Endothelial cell of umbilical vein (primary cell): ENCODE measurements around the gene ZSCAN32. TPM values are rescaled to one million over a fixed set of nuclear protein-coding genes. Genes with fewer than 3 reads are reported as not detected.

Experiments used
- BruUV-seq: library from RNA; stranded (reverse); fragments of 400-500 nt; replicated peaks from 2 replicates; lab custom pipeline; 2021; lab: Mats Ljungman, UMichigan
- CTCF ChIA-PET: fragments of 300-600, 350-600 bp; sonication (Branson Sonifier 250); formaldehyde crosslinking; loops from one replicate; lab custom pipeline; 2021; ENCODE audit warnings: antibody characterized with exemption, inconsistent platforms; lab: Charles Lee
- POLR2A ChIA-PET: fragments of 300-600, 350-600 bp; sonication (Branson Sonifier 250); formaldehyde crosslinking; loops from one replicate; lab custom pipeline; 2021; ENCODE audit warnings: antibody characterized with exemption, inconsistent platforms; lab: Charles Lee
- DNase-seq: peaks from one replicate; pipeline ENCODE4 v3.0.0-alpha.2; 2011; ENCODE audit warnings: low read depth, low spot score
- FAIRE-seq: peaks from 2 replicates; lab custom pipeline; 2011; peaks lifted over from hg19 to GRCh38; lab: Jason Lieb, UNC
- H2AFZ ChIP-seq: 2 replicates; pipeline ENCODE4 v1.6.0; 2012; ENCODE audit warnings: low read depth, low read length, control low read depth, inconsistent platforms
- H3K27ac ChIP-seq: 2 replicates; pipeline ENCODE4 v1.5.1; 2011; ENCODE audit warnings: low read depth, mild to moderate bottlenecking, control low read depth, low read length, moderate library complexity; ENCODE audit not compliant: insufficient read depth
- H3K27me3 ChIP-seq, 2 experiments: 2 replicates each; pipeline versions ENCODE4 v1.6.0 to v1.6.1; 2011; ENCODE audit warnings: low read length in 2 of 2, mixed read lengths in 1 of 2; ENCODE audit not compliant: control insufficient read depth in 2 of 2, insufficient read depth in 2 of 2
- H3K36me3 ChIP-seq, 2 experiments: 2 replicates in 1 of 2; 3 replicates in 1 of 2; pipeline ENCODE4 v1.5.1; 2011; ENCODE audit warnings: low read length in 2 of 2, mild to moderate bottlenecking in 1 of 2, moderate library complexity in 1 of 2; ENCODE audit not compliant: control insufficient read depth in 2 of 2, insufficient read depth in 2 of 2; ENCODE audit errors: extremely low read depth in 1 of 2
- H3K4me1 ChIP-seq: 3 replicates; pipeline ENCODE4 v1.5.1; 2011; ENCODE audit warnings: mild to moderate bottlenecking, low read length; ENCODE audit not compliant: control insufficient read depth, insufficient read depth; ENCODE audit errors: extremely low read depth
- H3K4me2 ChIP-seq: 2 replicates; pipeline ENCODE4 v1.6.1; 2011; ENCODE audit warnings: low read length, control low read depth, mixed read lengths; ENCODE audit not compliant: insufficient read depth
- H3K4me3 ChIP-seq, 3 experiments: fragments of 200-600 bp in 1 of 3; sonication (generic), shearing (Covaris generic) in 1 of 3; replicated peaks in 1 of 3; 2 replicates each; pipeline ENCODE4 v1.5.1; 2011 to 2016; ENCODE audit warnings: control low read depth in 3 of 3, low read length in 3 of 3, mild to moderate bottlenecking in 2 of 3, inconsistent platforms in 1 of 3, low read depth in 1 of 3, moderate library complexity in 1 of 3; ENCODE audit not compliant: insufficient read depth in 1 of 3
- H3K79me2 ChIP-seq: 2 replicates; pipeline ENCODE4 v1.6.0; 2012; ENCODE audit warnings: low read length, inconsistent platforms; ENCODE audit not compliant: control insufficient read depth, insufficient read depth
- H3K9ac ChIP-seq: replicated peaks from 2 replicates; pipeline ENCODE3; 2011; ENCODE audit warnings: low read length, control low read depth; ENCODE audit not compliant: insufficient read depth; ENCODE audit errors: extremely low read depth
- H3K9me1 ChIP-seq: replicated peaks from 3 replicates; pipeline ENCODE4 v1.6.0; 2011; ENCODE audit warnings: mild to moderate bottlenecking, low read length; ENCODE audit not compliant: control insufficient read depth, insufficient read depth; ENCODE audit errors: extremely low read depth
- H3K9me3 ChIP-seq: replicated peaks from 2 replicates; pipeline ENCODE4 v1.5.1; 2012; ENCODE audit warnings: low read length, inconsistent platforms; ENCODE audit not compliant: control insufficient read depth, insufficient read depth
- H4K20me1 ChIP-seq: replicated peaks from 2 replicates; pipeline ENCODE3; 2011; ENCODE audit warnings: mild to moderate bottlenecking, low read length; ENCODE audit not compliant: control insufficient read depth, insufficient read depth; ENCODE audit errors: extremely low read depth
- CTCF ChIP-seq, 2 donors: IDR thresholded peaks; 1 replicate in 1 of 2; 2 replicates in 1 of 2; pipeline ENCODE4 v1.5.1; 2011; ENCODE audit warnings: low read length in 2 of 2, mild to moderate bottlenecking in 2 of 2, moderate library complexity in 2 of 2, control low read depth in 1 of 2, inconsistent platforms in 1 of 2, low read depth in 1 of 2; ENCODE audit not compliant: insufficient read depth in 1 of 2; ENCODE audit errors: extremely low read depth in 1 of 2
- EZH2 ChIP-seq: IDR thresholded peaks from 2 replicates; pipeline ENCODE4 v1.6.1; 2012; ENCODE audit warnings: borderline replicate concordance, low read depth, mild to moderate bottlenecking, moderate library complexity, low read length, inconsistent platforms; ENCODE audit not compliant: severe bottlenecking
- FOS ChIP-seq: IDR thresholded peaks from 2 replicates; pipeline ENCODE4 v1.6.1; 2011; ENCODE audit warnings: mild to moderate bottlenecking, low read length, moderate library complexity, borderline replicate concordance; ENCODE audit not compliant: insufficient read depth
- GATA2 ChIP-seq: IDR thresholded peaks from 2 replicates; pipeline ENCODE4 v1.7.0; 2011; ENCODE audit warnings: low read depth, mild to moderate bottlenecking, moderate library complexity, mixed read lengths, low read length; ENCODE audit not compliant: insufficient read length, insufficient read depth
- JUN ChIP-seq: IDR thresholded peaks from 2 replicates; pipeline ENCODE4 v1.6.1; 2011; ENCODE audit warnings: borderline replicate concordance, low read depth; ENCODE audit not compliant: insufficient read length, insufficient read depth
- MAX ChIP-seq: IDR thresholded peaks from 2 replicates; pipeline ENCODE4 v1.6.1; 2011; ENCODE audit not compliant: insufficient read depth, insufficient read length
- MYC ChIP-seq: IDR thresholded peaks from one replicate; pipeline ENCODE4 v1.6.1; 2011; ENCODE audit warnings: mild to moderate bottlenecking, low read depth, low read length
- POLR2A ChIP-seq: IDR thresholded peaks from 2 replicates; pipeline ENCODE4 v1.6.1; 2012; ENCODE audit warnings: low read depth, mild to moderate bottlenecking, control low read depth, low read length
- POLR2AphosphoS5 ChIP-seq: IDR thresholded peaks from 2 replicates; pipeline ENCODE4 v1.6.1; 2012; ENCODE audit warnings: low read depth, mild to moderate bottlenecking, control low read depth, low read length, moderate library complexity; ENCODE audit not compliant: insufficient read depth
- dilution Hi-C: fragments of 300-500 bp; cut with MboI; formaldehyde crosslinking; loops from one replicate; pipeline ENCODE4 v1.15.0; 2019; ENCODE audit warnings: low sequenced_read_pairs; ENCODE audit not compliant: extremely low pct_ligation_motif_present
- intact Hi-C: fragments of 100-400 bp; cut with micrococcal nuclease; formaldehyde crosslinking; loops from one replicate; pipeline ENCODE4 v1.10.0; 2022
- polyA plus RNA-seq, 4 experiments: library from polyadenylated mRNA; depleted of rRNA in 3 of 4; stranded (reverse) in 3 of 4; unstranded in 1 of 4; fragments of >200 nt; gene quantifications; 2 replicates each; pipeline versions ENCODE4 v1.2.1 to v1.2.3, GENCODE V29; 2011 to 2012; ENCODE audit warnings: missing spikeins in 1 of 4
- total RNA-seq: library from RNA; stranded (reverse); gene quantifications from 2 replicates; pipeline ENCODE4 v1.2.3, GENCODE V29; 2021

ZSCAN32 gene
- total and polyA plus RNA-seq, 2 donors (not counting 3 experiments of a cell fraction or from before 2014, with no cell fraction given): 8.0 to 10.9 TPM

GRCh38 chr16:3383045-3383448 lies 17.8 kb downstream of the ZSCAN32 start:
- no peaks in the 10 kb centered on the region for H3K4me1 ChIP-seq
- no peaks in the 10 kb centered on the region for H4K20me1 ChIP-seq
- no peak overlapping the region for H3K4me2 ChIP-seq
- H3K27me3 ChIP-seq: no peaks in the 10 kb centered on the region
- peaks cover 2% of the 10 kb centered on the region for H3K79me2 ChIP-seq
- H3K9me1 ChIP-seq: no peaks in the 10 kb centered on the region
- no peak for FAIRE-seq
- CTCF ChIA-PET: interaction anchor here (1.7 kb wide), 1 partner anchor 18 kb away, joined by 4 read pairs; the partner anchor contains the start of genes ZNF174 and ZSCAN32
- TF ChIP-seq GATA2: no peak
- TF ChIP-seq POLR2AphosphoS5: no peak
- TF ChIP-seq JUN: no peak
- TF ChIP-seq FOS: no peak
- TF ChIP-seq MYC: no peak
- no peak for TF ChIP-seq EZH2
- TF ChIP-seq MAX: no peak
- no peak for TF ChIP-seq CTCF (IDR thresholded peaks at IDR 0.05; ENCODE audit: extremely low read depth in 1 of 2, insufficient read depth in 1 of 2, low read depth in 1 of 2, low read length in 2 of 2)
- TF ChIP-seq POLR2A: no peak
- H3K4me3 ChIP-seq: no peak overlapping the region
- no TSS peak for BruUV-seq
- intact Hi-C loops (no loop called here), dilution Hi-C loops (no loop called here)
- peaks cover 28% of the 10 kb centered on the region for H3K9me3 ChIP-seq
- H3K27ac ChIP-seq: no peak overlapping the region
- POLR2A ChIA-PET: no interaction called here
- DNase-seq: no peak
- H2AFZ ChIP-seq: no peak overlapping the region
- peaks cover 7 to 21% of the 10 kb centered on the region in 2 experiments for H3K36me3 ChIP-seq
- no peak overlapping the region for H3K9ac ChIP-seq
